Right lobe of liver (tissue), 6 donors: ENCODE measurements around the gene CALML3. TPM values are rescaled to one million over a fixed set of nuclear protein-coding genes. Genes with fewer than 3 reads are reported as not detected.

Experiments
- ATAC-seq, 4 donors: fragments of 200-7000 bp; cut with Tn5 transposase; one replicate each; pipeline ENCODE4 v1.9.1; 2020; ENCODE audit warnings: mild to moderate bottlenecking in 4 of 4, moderate library complexity in 4 of 4
- DNase-seq, 3 donors: peaks; one replicate each; pipeline ENCODE4 v3.0.0-alpha.2; 2020
- H3K27ac ChIP-seq, 3 donors: fragments of 200-600 bp; one replicate each; pipeline ENCODE4 v1.8.0; 2022
- H3K27me3 ChIP-seq, 2 donors: fragments of 200-600 bp; one replicate each; pipeline ENCODE4 v1.8.0; 2022
- H3K36me3 ChIP-seq, 4 donors: fragments of 200-600 bp; sonication (generic) in 1 of 4; one replicate each; pipeline versions ENCODE4 v1.5.1 to v1.8.0; 2017 to 2022; ENCODE audit warnings: control low read depth in 1 of 4
- H3K4me1 ChIP-seq, 4 donors: fragments of 200-600 bp; sonication (generic) in 1 of 4; one replicate each; pipeline versions ENCODE4 v1.5.1 to v1.8.0; 2017 to 2022; ENCODE audit warnings: control low read depth in 1 of 4
- H3K4me3 ChIP-seq, 3 donors: fragments of 200-600 bp; one replicate each; pipeline ENCODE4 v1.8.0; 2022
- H3K9me3 ChIP-seq, 4 donors: fragments of 200-600 bp; sonication (generic) in 1 of 4; one replicate each; pipeline versions ENCODE4 v1.5.1 to v1.8.0; 2017 to 2022; ENCODE audit warnings: control low read depth in 1 of 4
- POLR2A ChIP-seq: fragments of 450-650 bp; IDR thresholded peaks from one replicate; pipeline ENCODE4 v1.6.1; 2017; ENCODE audit warnings: antibody characterized with exemption, mild to moderate bottlenecking
- WGBS: methylation state at CpG from one replicate; pipeline ENCODE4 v1.1.6; 2018; ENCODE audit warnings: low coverage, low lambda C conversion rate; ENCODE audit not compliant: insufficient coverage; ENCODE audit errors: missing lambda C conversion rate; 5-methylcytosine and 5-hydroxymethylcytosine counted together
- intact Hi-C, 2 donors: fragments of 100-400 bp; cut with DNase I; formaldehyde crosslinking; loops; one replicate each; pipeline versions ENCODE4 v1.11.2 to v1.14.1; 2022
- total RNA-seq, 6 experiments: library from RNA; depleted of rRNA in 2 of 6; stranded (reverse); fragments of >200 nt in 2 of 6; fragmentation: NEBNext Ultra II Directional in 3 of 6; extraction: Animal tissue kit (Norgen Biotek cat#: 25700) in 3 of 6; gene quantifications; one replicate each; pipeline versions ENCODE4 v1.1.0 to v1.2.4, GENCODE V29; 2016 to 2023
- TF ChIP-seq, protein P1 (sequence below), 4 donors: fragments of 200-600 bp in 3 of 4; fragments of 450-650 bp in 1 of 4; IDR thresholded peaks; one replicate each; pipeline versions ENCODE4 v1.5.1 to v1.8.0; 2016 to 2022; ENCODE audit warnings: antibody characterized with exemption in 4 of 4, mild to moderate bottlenecking in 2 of 4
- donor health status: DM: no; HTN: yes; CAD: no.
- donor health status: DM: no; HTN: no; CAD: no.
- donor health status: DM: no; HTN: no; CAD: no.
- donor health status: DM: no; HTN: yes; CAD: no.
- donor health status: DM: no; HTN: yes; CAD: no.

Gene CALML3
- total RNA-seq, 6 experiments from 2014 or later: 0.22 TPM; not detected in 5

GRCh38 chr10:5508786-5509185, 16.0 kb upstream of the CALML3 start:
- no peak overlapping the region for H3K27ac ChIP-seq
- WGBS: 84% methylated on average over 6 of the region's 6 CpGs
- no peak for TF ChIP-seq POLR2A
- TF ChIP-seq, protein P1, sequence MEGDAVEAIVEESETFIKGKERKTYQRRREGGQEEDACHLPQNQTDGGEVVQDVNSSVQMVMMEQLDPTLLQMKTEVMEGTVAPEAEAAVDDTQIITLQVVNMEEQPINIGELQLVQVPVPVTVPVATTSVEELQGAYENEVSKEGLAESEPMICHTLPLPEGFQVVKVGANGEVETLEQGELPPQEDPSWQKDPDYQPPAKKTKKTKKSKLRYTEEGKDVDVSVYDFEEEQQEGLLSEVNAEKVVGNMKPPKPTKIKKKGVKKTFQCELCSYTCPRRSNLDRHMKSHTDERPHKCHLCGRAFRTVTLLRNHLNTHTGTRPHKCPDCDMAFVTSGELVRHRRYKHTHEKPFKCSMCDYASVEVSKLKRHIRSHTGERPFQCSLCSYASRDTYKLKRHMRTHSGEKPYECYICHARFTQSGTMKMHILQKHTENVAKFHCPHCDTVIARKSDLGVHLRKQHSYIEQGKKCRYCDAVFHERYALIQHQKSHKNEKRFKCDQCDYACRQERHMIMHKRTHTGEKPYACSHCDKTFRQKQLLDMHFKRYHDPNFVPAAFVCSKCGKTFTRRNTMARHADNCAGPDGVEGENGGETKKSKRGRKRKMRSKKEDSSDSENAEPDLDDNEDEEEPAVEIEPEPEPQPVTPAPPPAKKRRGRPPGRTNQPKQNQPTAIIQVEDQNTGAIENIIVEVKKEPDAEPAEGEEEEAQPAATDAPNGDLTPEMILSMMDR (IDR thresholded peaks at IDR 0.05): no peak
- no peak for DNase-seq
- no peak overlapping the region for H3K4me3 ChIP-seq
- no peaks in the 10 kb centered on the region for H3K4me1 ChIP-seq
- no peak for ATAC-seq
- H3K27me3 ChIP-seq: no peaks in the 10 kb centered on the region
- H3K9me3 ChIP-seq: no peaks in the 10 kb centered on the region
- intact Hi-C loops: no loop called here
- no peaks in the 10 kb centered on the region for H3K36me3 ChIP-seq

GRCh38 chr10:5509236-5509635, 15.5 kb upstream of the CALML3 start:
- H3K36me3 ChIP-seq: no peaks in the 10 kb centered on the region
- no peaks in the 10 kb centered on the region for H3K4me1 ChIP-seq
- H3K27ac ChIP-seq: no peak overlapping the region
- no peak for DNase-seq
- no peaks in the 10 kb centered on the region for H3K9me3 ChIP-seq
- ATAC-seq: no peak
- no peaks in the 10 kb centered on the region for H3K27me3 ChIP-seq
- 89% methylated on average over 6 of the region's 9 CpGs for WGBS
- intact Hi-C loops: no loop called here
- no peak overlapping the region for H3K4me3 ChIP-seq
- TF ChIP-seq, protein P1 (IDR thresholded peaks at IDR 0.05): no peak
- TF ChIP-seq POLR2A: no peak

- no peaks in the 10 kb centered on the region for H3K4me1 ChIP-seq
- DNase-seq (no peak), ATAC-seq (no peak)
- H3K27ac ChIP-seq: no peak overlapping the region
- H3K4me3 ChIP-seq: no peak overlapping the region
- no peak for TF ChIP-seq POLR2A
- TF ChIP-seq, protein P1 (IDR thresholded peaks at IDR 0.05): no peak
- intact Hi-C loops: no loop called here
- no peaks in the 10 kb centered on the region for H3K36me3 ChIP-seq
- WGBS: 87% methylated on average over 3 of the region's 11 CpGs
- no peaks in the 10 kb centered on the region for H3K9me3 ChIP-seq
- no peaks in the 10 kb centered on the region for H3K27me3 ChIP-seq
Observed at GRCh38 chr10:5509691-5510090, 15.1 kb upstream of the CALML3 start.

GRCh38 chr10:5510281-5511072, 14.3 kb upstream of the CALML3 start:
- intact Hi-C loops: no loop called here
- Histone ChIP-seq H3K27ac (no peak overlapping the region), H3K9me3 (no peaks in the 10 kb centered on the region), H3K27me3 (no peaks in the 10 kb centered on the region), H3K4me3 (no peak overlapping the region), H3K36me3 (no peaks in the 10 kb centered on the region), H3K4me1 (no peaks in the 10 kb centered on the region)
- ATAC-seq (no peak), DNase-seq (no peak)
- no peak for TF ChIP-seq POLR2A
- TF ChIP-seq, protein P1 (IDR thresholded peaks at IDR 0.05): no peak
- WGBS: 86% methylated on average over 16 of the region's 16 CpGs
